ENCODE data around the gene PRELP.
"Not testable (repeated sequence)": the region's sequence is repeated elsewhere in the genome, so short reads cannot be mapped to it uniquely, and the experiment has no call there.

PRELP gene

GRCh38 chr1:203508463-203509073, 33.0 kb downstream of the PRELP start:
- DNase-seq, result no peak

- no peak for DNase-seq
Observed at GRCh38 chr1:203509135-203509534, 33.5 kb downstream of the PRELP start.

- no peak for DNase-seq
Observed at GRCh38 chr1:203511513-203511912, 35.9 kb downstream of the PRELP start.

DNA sequence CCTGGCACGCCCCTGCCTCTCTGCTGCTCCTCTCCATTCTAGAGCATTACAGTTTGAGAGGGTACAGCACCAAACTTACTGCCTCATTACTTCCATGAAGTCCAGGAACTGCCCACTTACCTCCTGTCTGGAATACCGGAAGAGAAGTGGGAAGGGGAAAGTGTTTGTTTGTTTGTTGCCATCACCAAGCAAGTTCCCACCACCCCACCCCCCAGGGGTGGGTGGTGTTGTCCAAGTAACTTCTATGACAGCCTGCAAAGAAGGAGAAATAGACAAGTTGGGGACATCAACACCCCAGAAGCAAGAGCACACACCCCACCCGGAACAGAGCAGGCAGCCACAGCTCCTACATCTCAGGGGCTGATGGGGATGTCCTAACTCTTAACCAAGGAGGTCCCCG, 36.3 kb downstream of the PRELP start:
- no peak for DNase-seq

GRCh38 chr1:203512517-203512847, 36.9 kb downstream of the PRELP start:
- no peak for DNase-seq

DNA sequence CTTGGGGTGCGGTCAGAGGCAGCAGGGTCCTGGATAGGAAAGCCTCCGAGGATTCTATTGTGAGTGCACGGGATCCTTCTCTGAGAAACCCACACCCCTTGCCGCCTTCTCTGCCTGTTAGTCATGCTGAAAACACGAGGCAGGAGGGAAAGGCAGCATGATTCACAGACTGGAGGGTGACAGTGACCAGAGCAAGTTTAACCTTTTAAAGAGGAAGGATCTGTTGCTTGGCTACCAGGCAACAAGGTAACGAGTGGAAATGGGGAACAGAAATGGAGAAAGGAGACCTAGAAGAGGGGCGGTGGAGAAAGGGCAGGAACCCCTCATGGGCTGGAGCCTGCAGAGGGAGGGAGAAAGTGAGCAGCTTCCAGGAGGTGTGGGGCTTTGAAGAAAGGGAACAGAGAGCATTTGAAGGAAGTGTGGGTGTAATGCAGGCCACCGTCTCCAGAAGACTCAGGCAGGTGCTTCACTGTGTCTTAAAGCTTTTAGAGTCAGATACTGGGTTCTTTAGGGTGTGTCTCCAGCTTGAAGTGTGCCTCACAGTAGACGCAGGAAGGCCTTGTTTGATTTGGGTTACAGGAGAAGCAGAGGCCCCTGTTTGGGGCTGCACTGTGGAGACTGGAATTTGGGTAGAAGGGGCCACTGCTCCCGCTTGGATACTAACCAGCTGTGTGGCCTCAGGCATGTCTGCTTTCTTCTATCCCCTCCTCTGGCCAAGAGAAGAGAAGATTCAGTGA, 37.4 kb downstream of the PRELP start:
- peak; percentile 95 for DNase-seq

DNA sequence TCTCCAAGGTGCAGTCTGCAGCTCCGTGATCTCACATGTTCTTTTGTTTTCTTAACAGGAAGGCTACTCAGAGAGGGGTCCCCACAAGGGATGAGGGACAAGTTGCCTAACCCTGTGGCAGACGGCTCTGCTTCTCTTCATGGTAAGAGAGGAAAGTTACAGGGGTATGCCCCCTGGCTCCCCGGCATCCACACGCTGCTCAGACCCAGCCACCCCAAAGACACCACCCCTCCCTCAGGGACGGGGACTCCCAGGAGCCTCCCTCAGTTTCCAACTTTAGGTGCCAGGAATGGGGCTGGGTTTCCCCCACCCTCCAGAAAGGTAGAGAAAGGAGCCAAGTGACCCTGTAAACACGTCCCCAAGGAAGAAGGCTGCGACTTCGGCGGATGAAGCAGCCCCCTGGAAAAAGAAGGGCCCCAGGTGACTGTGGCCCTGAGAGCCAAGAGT, 38.0 kb downstream of the PRELP start:
- DNase-seq, result no peak

GRCh38 chr1:203516184-203516583, 40.6 kb downstream of the PRELP start:
- no peak for DNase-seq

DNA sequence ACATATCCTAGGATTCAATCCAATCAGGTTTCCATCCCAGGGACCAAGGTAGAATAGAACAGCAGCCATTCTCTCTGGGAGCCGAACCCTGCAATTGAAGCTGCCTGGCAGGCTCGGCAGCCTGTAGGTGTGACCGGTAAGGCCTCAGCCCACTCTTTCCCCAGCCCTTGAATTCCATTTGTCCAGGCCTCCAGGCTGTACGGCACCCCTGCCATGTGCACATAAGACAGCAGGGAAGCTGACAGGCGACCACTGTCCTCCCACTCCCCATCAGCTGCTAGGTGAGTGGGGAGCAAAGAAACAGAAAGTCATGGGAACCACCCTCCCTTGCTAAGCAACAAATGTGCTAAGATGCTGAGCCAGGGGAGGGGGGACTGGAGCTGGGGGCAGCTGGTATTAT, 41.3 kb downstream of the PRELP start:
- no peak for DNase-seq

- no peak for DNase-seq
Observed at GRCh38 chr1:203517426-203518110, 42.0 kb downstream of the PRELP start.

GRCh38 chr1:203518139-203518538, 42.5 kb downstream of the PRELP start:
- DNase-seq, result not testable (repeated sequence)

GRCh38 chr1:203518541-203518940, 42.9 kb downstream of the PRELP start:
- DNase-seq, result no peak

- no peak for DNase-seq
Observed at GRCh38 chr1:203519053-203519840, 43.6 kb downstream of the PRELP start.

GRCh38 chr1:203519896-203520295, 44.3 kb downstream of the PRELP start:
- no peak for DNase-seq

DNA sequence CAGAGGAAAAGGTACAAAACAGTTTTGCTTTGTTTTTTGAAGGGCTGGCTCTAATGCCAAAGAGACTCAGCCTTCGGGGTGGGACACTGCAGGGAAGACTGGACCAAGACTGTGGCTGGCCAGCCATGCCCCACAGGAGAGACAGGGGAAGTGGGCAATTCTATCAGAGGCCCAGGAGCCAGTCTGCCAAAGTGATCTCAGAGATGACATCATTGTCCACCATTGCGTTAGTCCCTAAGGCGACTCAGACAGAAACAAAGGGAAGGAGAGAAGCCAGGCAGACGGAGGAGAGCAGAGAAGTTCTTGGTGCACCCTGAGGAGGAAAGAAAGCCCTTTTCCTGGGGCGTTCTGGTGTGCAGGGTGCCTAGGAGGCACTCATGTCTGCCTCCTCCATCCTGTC, 44.7 kb downstream of the PRELP start:
- peak; percentile 68 for DNase-seq

DNA sequence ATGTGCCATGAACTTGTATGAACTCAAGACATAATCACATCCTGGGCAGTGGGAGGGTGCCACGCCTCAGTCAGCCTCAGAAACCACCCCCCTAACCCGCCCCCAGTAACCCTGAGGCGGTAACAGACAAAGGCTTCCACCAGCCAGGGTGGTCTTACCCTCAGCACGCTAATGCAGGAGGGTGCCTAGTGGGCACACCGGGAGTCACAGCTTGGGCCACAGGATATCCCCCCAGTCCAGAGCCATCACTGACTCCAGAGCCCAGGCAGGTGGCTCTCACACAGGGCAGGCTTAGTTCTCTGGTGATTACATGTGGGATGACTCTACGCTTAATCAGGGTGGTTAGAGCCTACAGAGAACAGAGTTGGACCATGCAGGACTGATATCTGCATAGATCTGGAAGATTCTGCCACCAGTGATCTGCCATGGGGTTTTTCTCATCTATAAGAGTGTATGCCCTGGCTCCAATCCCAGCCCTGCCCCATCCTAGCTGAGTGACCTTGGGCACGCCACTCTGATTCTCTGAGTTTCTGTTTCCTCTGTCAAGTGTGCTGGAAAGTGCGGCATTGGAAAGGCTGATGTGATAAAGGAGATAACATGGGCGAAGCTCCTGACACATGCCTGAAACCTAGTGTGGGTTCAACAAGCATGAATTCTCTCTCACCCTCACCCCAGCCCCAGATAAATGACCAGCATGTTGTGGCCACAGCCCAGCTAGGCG, 45.6 kb downstream of the PRELP start:
- DNase-seq, result no peak

- no peak for DNase-seq
Observed at GRCh38 chr1:203521812-203522211, 46.2 kb downstream of the PRELP start.

DNA sequence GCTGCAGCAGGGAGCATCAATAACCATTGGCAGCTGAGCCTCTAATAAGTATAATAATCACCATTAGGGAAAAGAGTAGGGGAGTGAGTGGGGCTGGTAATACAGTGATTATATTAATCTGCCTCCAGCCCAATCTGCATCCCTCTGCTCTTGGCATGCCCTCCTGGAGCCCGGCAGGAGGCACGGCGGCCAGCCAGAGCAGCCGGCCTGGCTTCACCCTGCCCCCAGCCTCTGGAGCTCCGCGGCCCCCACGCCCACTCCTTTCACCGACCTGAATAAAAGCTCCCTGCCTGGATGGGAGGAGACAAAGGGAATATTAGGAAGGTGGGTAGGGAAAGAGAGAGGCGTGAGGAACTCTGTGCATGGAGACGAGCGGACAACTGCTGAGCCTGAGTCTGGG, 46.6 kb downstream of the PRELP start:
- no peak for DNase-seq

- no peak for DNase-seq
Observed at GRCh38 chr1:203523667-203524066, 48.1 kb downstream of the PRELP start.

- no peak for DNase-seq
Observed at GRCh38 chr1:203524152-203524551, 48.5 kb downstream of the PRELP start.

DNA sequence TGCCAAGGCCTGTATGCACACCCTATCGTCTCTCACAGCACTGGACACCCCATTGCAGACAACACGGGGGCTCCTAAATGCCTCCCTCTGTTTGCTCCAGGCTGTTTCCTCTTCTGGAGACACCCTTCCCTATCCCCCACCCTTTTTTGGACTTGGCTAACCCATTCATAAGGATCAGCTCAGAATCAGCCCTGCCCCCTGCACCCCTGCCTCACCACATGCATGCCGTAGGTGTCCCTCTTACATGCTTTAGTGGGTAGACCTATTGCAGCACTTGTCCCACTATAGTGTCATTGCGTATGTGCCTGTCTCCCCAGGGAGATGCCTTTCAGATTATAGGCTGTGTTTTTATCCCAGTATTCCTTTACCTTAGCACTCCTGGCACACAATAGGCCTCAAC, 49.2 kb downstream of the PRELP start:
- DNase-seq, result no peak

DNA sequence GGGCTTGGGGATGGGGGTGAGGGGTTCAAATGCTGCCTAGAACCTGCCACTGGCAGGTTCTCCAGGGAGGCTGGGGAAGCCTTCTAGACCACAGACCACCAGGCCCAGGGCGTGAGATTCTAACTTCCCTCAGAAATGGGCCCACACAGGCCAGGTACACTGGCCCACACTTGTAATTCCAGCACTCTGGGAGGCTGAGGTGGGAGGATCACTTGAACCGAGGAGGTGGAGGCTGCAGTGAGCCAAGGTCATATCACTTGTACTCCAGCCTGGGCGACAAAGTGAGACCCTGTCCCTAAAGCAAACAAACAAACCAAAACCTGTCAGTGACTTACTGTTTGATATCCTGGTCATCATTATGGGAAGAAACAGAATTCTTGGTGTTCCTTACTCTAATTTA, 50.1 kb downstream of the PRELP start:
- no peak for DNase-seq

GRCh38 chr1:203526130-203526529, 50.5 kb downstream of the PRELP start:
- DNase-seq, result no peak

Data from fibroblast of skin of right quadriceps (primary cell).